DMS53 treated with DMSO at 0.1 percent for 48 hours (cell line): Measurements from ENCODE around the gene PRKAA2.
"Not testable (repeated sequence)": the region's sequence is repeated elsewhere in the genome, so short reads cannot be mapped to it uniquely, and the experiment has no call there.

ENCODE experiments used
- DNase-seq: peaks from one replicate; lab custom pipeline; 2025; ENCODE audit not compliant: unreplicated experiment; lab: John Stamatoyannopoulos, UW

PRKAA2 gene

GRCh38 chr1:56644919-56645676, at the start of gene PRKAA2:
Gene PRKAA2, plus strand, starts transcription at chr1:56645314. Its CDS starts 74 bp downstream, at chr1:56645388.
- DNase-seq = peak; percentile 57

- DNase-seq = not testable (repeated sequence)
These were observed 49.5 kb upstream of the PRKAA2 start for GRCh38 chr1:56595397-56596191.

GRCh38 chr1:56610097-56610496, 35.0 kb upstream of the PRKAA2 start:
- not testable (repeated sequence) for DNase-seq

- not testable (repeated sequence) for DNase-seq
These were observed 34.3 kb upstream of the PRKAA2 start for GRCh38 chr1:56610770-56611169.

- peak; percentile 34 for DNase-seq
These were observed 28.0 kb upstream of the PRKAA2 start for GRCh38 chr1:56617141-56617540.

- DNase-seq = no peak
These were observed 19.2 kb upstream of the PRKAA2 start for GRCh38 chr1:56625819-56626440.

GRCh38 chr1:56626546-56626945, 18.6 kb upstream of the PRKAA2 start:
- DNase-seq = no peak

- DNase-seq = no peak
These were observed 18.0 kb upstream of the PRKAA2 start for GRCh38 chr1:56627019-56627635.

- DNase-seq = peak; percentile 94
These were observed 17.5 kb upstream of the PRKAA2 start for GRCh38 chr1:56627636-56628039.

GRCh38 chr1:56630786-56631185, 14.3 kb upstream of the PRKAA2 start:
- no peak for DNase-seq

GRCh38 chr1:56631901-56632300, 13.2 kb upstream of the PRKAA2 start:
- no peak for DNase-seq

- DNase-seq = no peak
These were observed 10.1 kb upstream of the PRKAA2 start for GRCh38 chr1:56634981-56635380.

- DNase-seq = no peak
These were observed 6.9 kb upstream of the PRKAA2 start for GRCh38 chr1:56638248-56638647.

- DNase-seq = peak; percentile 87
These were observed 5.9 kb upstream of the PRKAA2 start for GRCh38 chr1:56639211-56639610.

GRCh38 chr1:56643661-56644060, 1.5 kb upstream of the PRKAA2 start:
- DNase-seq = no peak

GRCh38 chr1:56644064-56644918, 823 bp upstream of the PRKAA2 start:
- DNase-seq = peak; percentile 83

GRCh38 chr1:56645677-56646305, 677 bp downstream of the PRKAA2 start:
- DNase-seq = peak; percentile 57

- no peak for DNase-seq
These were observed 1.5 kb downstream of the PRKAA2 start for GRCh38 chr1:56646611-56647010.

- no peak for DNase-seq
These were observed 2.0 kb downstream of the PRKAA2 start for GRCh38 chr1:56647106-56647505.

- no peak for DNase-seq
These were observed 3.4 kb downstream of the PRKAA2 start for GRCh38 chr1:56648546-56648945.
